T-helper 1 cell treated with Interleukin-12 subunit alpha and Interleukin-12 subunit beta and Interleukin-4 antibody, amounts not matched to agents 30 ng/mL and 1 ng/mL, for 36 hours (primary cell): Measurements from ENCODE around the gene CEP63. TPM values are rescaled to one million over a fixed set of nuclear protein-coding genes. Genes with fewer than 3 reads are reported as not detected.
"Not testable (repeated sequence)": the region's sequence is repeated elsewhere in the genome, so short reads cannot be mapped to it uniquely, and the experiment has no call there.

Experiments
- intact Hi-C: fragments of 100-400 bp; cut with micrococcal nuclease; formaldehyde crosslinking; loops from one replicate; pipeline ENCODE4 v1.15.1; 2024
- total RNA-seq: library from RNA; stranded (reverse); gene quantifications from 2 replicates; pipeline ENCODE4 v1.2.3, GENCODE V29; 2022

Gene CEP63
- total RNA-seq, 1 donor from 2014 or later: 25.9 TPM

GRCh38 chr3:134564991-134565390 lies 79.1 kb downstream of the CEP63 start:
- intact Hi-C loops: no loop called here

GRCh38 chr3:134567605-134568004 lies 81.7 kb downstream of the CEP63 start:
- intact Hi-C loops: no loop called here

- intact Hi-C loops: no loop called here
These were observed 82.9 kb downstream of the CEP63 start for GRCh38 chr3:134568790-134569189.

- intact Hi-C loops: not testable (repeated sequence)
These were observed 84.0 kb downstream of the CEP63 start for GRCh38 chr3:134569899-134570298.

- intact Hi-C loops: no loop called here
These were observed 90.6 kb downstream of the CEP63 start for GRCh38 chr3:134576426-134576825.

- intact Hi-C loops: no loop called here
These were observed 91.0 kb downstream of the CEP63 start for GRCh38 chr3:134576831-134577230.

- intact Hi-C loops: no loop called here
These were observed 93.3 kb downstream of the CEP63 start for GRCh38 chr3:134579141-134579665.

GRCh38 chr3:134590766-134591165 lies 104.9 kb downstream of the CEP63 start:
- intact Hi-C loops: no loop called here

GRCh38 chr3:134592806-134593205 lies 106.9 kb downstream of the CEP63 start:
- intact Hi-C loops: no loop called here

- intact Hi-C loops: no loop called here
These were observed 108.5 kb downstream of the CEP63 start for GRCh38 chr3:134594331-134594741.

GRCh38 chr3:134594986-134595385 lies 109.1 kb downstream of the CEP63 start:
- intact Hi-C loops: not testable (repeated sequence)

- intact Hi-C loops: no loop called here
These were observed 111.6 kb downstream of the CEP63 start for GRCh38 chr3:134597390-134597970.

- intact Hi-C loops: no loop called here
These were observed 113.1 kb downstream of the CEP63 start for GRCh38 chr3:134598763-134599545.

- intact Hi-C loops: loop anchor here (1.0 to 2.0 kb wide), 2 partner anchors 905 to 1442 kb away; no protein-coding TSS in a partner anchor
These were observed 114.3 kb downstream of the CEP63 start for GRCh38 chr3:134600206-134600605.

GRCh38 chr3:134600685-134601463 lies 115.0 kb downstream of the CEP63 start:
- intact Hi-C loops: loop anchor here (1.0 to 2.0 kb wide), 4 partner anchors 40 to 1441 kb away; no protein-coding TSS in a partner anchor

- intact Hi-C loops: loop anchor here (1.0 to 2.0 kb wide), 3 partner anchors 40 to 903 kb away; no protein-coding TSS in a partner anchor
These were observed 115.9 kb downstream of the CEP63 start for GRCh38 chr3:134601539-134602439.

- intact Hi-C loops: no loop called here
These were observed 116.6 kb downstream of the CEP63 start for GRCh38 chr3:134602440-134602814.

GRCh38 chr3:134603480-134603879 lies 117.6 kb downstream of the CEP63 start:
- intact Hi-C loops: no loop called here

- intact Hi-C loops: no loop called here
These were observed 118.1 kb downstream of the CEP63 start for GRCh38 chr3:134603956-134604355.

- intact Hi-C loops: no loop called here
These were observed 119.7 kb downstream of the CEP63 start for GRCh38 chr3:134605556-134605955.
